HG03565 (cell line): ENCODE measurements around the gene FURIN.
"Not testable (repeated sequence)": the region's sequence is repeated elsewhere in the genome, so short reads cannot be mapped to it uniquely, and the experiment has no call there.

Source experiments
- ATAC-seq: cut with Tn5 transposase; IDR thresholded peaks from one replicate; pipeline ENCODE4 v1.9.1; 2021; ENCODE audit warnings: mild to moderate bottlenecking, moderate library complexity; ENCODE audit not compliant: unreplicated experiment

The FURIN gene

GRCh38 chr15:90840954-90841353, 27.4 kb upstream of the FURIN start:
- no peak for ATAC-seq

- ATAC-seq: no peak
These were observed 23.7 kb upstream of the FURIN start for GRCh38 chr15:90844696-90845095.

- ATAC-seq: peak; percentile 84
These were observed 23.0 kb upstream of the FURIN start for GRCh38 chr15:90845201-90845949.

- not testable (repeated sequence) for ATAC-seq
These were observed 19.0 kb upstream of the FURIN start for GRCh38 chr15:90849424-90849823.

DNA sequence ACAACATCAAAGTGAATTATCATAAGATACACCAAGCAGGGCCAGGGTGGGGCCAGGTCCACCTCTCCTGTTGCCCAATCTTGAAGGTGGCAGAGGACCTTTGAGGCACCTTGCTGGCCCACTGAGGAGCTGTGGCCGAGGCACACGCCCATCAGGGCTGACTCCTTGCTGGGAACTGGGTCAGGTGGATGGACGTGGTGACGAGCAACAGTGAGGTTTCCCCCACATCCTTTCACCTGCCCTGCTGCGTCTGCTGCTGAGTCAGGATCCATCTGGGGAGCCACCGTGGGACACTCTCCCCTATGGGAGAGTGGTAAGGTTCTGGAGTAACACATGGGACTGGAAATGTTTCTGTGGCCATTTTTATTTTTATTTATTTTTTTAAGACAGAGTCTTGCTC, 17.3 kb upstream of the FURIN start:
- no peak for ATAC-seq

GRCh38 chr15:90851940-90852339, 16.4 kb upstream of the FURIN start:
- no peak for ATAC-seq

DNA sequence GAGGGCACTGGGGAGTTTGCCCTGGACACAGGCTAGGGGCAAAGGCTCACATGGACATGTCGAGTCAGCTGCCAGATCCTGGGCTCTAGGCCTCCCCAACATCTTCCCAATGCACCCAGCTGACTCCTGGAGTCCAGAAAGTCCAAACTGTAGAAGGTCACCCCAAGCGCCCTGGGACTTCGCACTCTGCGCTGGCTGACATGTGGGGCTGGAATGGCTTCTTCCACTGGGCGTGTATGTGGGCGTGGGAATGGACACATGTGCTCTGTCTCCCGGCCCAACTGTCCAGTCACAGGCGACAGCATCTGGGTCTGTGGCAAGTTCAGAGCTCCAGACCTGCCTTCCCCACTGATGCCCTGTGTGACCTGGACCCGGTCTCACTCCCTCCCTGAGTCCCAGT, 13.2 kb upstream of the FURIN start:
- no peak for ATAC-seq

- no peak for ATAC-seq
These were observed 11.1 kb upstream of the FURIN start for GRCh38 chr15:90857337-90857736.

GRCh38 chr15:90857883-90858443, 10.4 kb upstream of the FURIN start:
- no peak for ATAC-seq

GRCh38 chr15:90859234-90860131, 8.9 kb upstream of the FURIN start:
- ATAC-seq: no peak

DNA sequence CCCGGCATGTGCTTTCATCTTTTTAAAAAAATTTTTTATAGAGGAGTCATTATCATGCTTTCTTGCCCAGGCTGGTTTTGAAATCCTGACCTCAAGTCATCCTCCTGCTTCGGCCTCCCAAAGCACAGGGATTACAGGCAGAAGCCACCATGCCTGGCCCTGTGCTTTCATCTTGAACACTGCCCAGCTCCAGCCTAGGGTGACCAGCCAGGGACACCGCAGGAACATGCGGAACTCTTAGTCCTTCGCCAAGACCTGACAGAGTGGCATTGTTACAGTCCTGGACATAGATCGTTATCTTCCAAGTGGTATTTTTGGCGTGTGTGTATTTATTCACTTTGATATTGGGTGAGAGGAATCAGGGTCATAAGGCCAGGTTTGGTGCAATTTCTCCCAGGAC, 7.9 kb upstream of the FURIN start:
- no peak for ATAC-seq

GRCh38 chr15:90860942-90861675, 7.3 kb upstream of the FURIN start:
- no peak for ATAC-seq

DNA sequence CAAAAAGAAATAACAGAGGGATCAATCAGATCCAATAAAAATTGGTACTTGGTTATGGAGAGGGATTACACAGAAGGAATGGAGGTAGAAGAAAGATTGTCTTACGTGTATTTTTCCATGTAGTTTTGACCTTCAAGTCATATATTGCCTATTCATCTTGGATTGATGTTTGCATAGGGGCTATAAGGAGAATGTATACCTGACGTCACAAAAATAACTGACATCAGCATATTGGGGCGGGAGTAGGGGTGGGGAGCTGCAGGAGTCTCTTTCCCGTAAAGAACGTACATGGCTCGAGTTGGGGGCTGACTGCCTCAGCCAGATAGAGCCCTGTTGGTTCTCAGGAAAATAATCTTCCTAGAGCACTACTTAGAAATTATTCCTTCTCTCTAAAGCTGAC, 5.9 kb upstream of the FURIN start:
- ATAC-seq: no peak

- ATAC-seq: no peak
These were observed 5.2 kb upstream of the FURIN start for GRCh38 chr15:90862964-90863778.

DNA sequence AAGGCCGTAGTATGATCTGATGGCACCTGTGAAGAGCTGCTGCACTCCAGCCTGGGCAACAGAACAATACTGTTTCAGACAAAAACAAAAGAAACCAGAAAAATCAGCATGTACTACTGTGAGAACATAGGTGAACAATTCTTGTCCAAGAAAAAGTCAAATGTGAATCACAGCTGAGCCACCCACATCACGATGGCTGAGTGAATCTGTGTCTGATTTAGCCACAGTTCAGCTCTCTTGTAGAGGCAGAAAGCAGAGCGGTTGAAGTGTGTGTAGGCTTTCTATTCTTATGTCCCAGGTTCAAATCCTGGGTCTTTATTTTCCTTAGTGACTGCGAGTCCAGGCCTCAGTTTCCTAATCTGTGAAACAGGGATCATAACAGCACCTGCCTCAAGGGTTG, 4.4 kb upstream of the FURIN start:
- ATAC-seq: no peak

- ATAC-seq: no peak
These were observed 3.9 kb upstream of the FURIN start for GRCh38 chr15:90864507-90864906.

DNA sequence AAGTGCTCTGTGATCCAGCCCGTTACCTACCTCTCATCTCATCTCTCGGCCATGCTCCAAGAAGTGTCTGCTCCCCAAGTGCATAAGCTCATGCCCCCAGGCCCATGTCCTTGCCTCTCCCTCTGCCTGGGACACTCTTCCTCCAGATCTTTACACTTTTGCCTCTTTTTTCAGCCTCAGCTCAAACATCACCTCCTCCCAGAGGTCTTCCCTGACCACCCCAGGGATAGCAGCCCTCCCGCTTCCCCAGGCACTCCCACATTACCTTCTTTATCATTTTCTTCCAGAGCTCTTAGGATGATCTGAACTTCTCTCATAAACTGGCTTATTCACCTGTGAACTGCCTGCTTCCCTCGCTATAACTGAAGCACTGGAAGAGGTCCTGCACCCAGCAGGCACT, 2.7 kb upstream of the FURIN start:
- no peak for ATAC-seq

DNA sequence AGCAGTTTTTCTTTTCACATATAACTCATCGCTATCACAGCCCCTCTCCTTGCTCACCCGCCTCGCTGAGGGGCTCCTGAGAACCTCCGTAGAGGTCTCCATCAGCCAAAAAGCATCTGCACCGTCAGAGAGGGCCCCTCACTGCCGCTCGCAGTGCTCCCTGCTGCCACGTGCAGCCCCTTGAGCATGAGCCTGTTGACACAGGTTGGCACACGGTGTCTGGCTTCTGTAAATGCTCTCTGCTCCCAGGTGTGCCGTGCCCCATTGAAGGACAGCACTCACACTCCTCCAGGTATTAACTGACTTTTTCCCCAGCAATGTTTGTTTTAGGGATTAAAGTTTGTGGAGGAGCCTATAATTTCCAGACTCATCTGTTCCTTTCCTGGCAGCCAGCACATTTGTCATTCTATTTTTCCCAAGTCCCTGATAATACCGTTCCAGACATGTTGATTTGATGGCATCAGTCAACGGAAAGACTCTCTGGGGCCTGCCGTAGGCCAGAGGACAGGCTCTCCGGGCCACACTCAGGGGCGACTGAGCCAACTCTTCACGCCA, 2.1 kb upstream of the FURIN start:
- ATAC-seq: no peak

DNA sequence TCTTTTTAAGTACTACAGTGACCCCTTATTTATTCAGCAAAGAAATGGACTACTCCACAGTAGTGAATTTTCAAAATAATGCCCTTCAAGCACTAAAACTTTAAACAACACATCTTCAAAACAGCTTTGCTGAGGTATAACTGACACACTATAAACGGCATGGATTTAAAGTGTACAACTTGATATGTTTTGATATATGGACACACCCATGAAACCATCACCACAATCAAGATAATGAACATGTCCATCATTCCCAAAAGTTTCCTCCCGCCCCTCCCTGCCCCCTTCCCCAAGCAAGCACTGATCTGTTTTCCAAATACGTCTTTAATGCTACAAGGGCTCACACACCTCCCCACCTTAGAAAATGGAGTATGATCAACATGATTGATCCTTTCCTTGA, 1.6 kb upstream of the FURIN start:
- ATAC-seq: no peak

DNA sequence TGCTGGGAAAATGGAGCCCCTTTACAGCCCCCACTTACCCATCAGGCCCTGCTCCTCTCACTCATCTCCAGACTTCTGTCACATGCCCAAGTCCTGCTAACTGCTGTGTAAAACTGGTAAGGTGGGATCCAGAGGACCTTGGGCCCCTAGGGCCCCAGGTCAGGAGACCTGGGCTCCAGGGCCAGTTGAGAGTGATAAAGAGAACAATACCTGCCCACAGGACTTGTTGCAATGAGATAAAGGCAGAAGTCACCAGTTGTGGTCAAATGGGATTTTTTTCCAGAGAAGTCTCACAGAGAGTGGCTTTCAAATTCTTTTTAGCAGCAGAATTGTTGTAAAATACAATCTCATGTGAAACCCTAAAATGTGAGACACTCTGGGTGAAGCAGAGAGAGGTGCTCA, 753 bp downstream of the FURIN start:
- ATAC-seq: no peak
